Gastroesophageal sphincter (tissue), 4 donors: ENCODE measurements around the gene FEZF2. TPM values are rescaled to one million over a fixed set of nuclear protein-coding genes. Genes with fewer than 3 reads are reported as not detected.

Experiments
- ATAC-seq: fragments of 150-250 bp; one replicate; pipeline ENCODE4 v1.9.1; 2016; ENCODE audit warnings: mild to moderate bottlenecking, moderate library complexity
- H3K27ac ChIP-seq, 4 donors: fragments of 200-600 bp; sonication (generic) in 3 of 4; 1 replicate in 3 of 4; 2 replicates in 1 of 4; pipeline ENCODE4 v1.5.1; 2016 to 2019
- H3K27me3 ChIP-seq: fragments of 200-600 bp; sonication (generic); one replicate; pipeline ENCODE4 v1.5.1; 2019
- H3K36me3 ChIP-seq, 2 donors: fragments of 200-600 bp; sonication (generic); one replicate each; pipeline ENCODE4 v1.5.1; 2019; ENCODE audit warnings: control low read depth in 1 of 2
- H3K4me1 ChIP-seq, 3 donors: fragments of 200-600 bp; sonication (generic); 1 replicate in 2 of 3; 2 replicates in 1 of 3; pipeline ENCODE4 v1.5.1; 2016 to 2019; ENCODE audit warnings: control low read depth in 2 of 3
- H3K4me3 ChIP-seq, 2 donors: fragments of 200-600 bp; sonication (generic); one replicate each; pipeline ENCODE4 v1.5.1; 2019; ENCODE audit warnings: mild to moderate bottlenecking in 1 of 2, moderate library complexity in 1 of 2
- H3K9me3 ChIP-seq, 3 donors: fragments of 200-600 bp; sonication (generic); one replicate each; pipeline ENCODE4 v1.5.1; 2017 to 2019; ENCODE audit warnings: control low read depth in 2 of 3
- CTCF ChIP-seq, 4 experiments: fragments of 200-600 bp in 2 of 4; fragments of 450-650 bp in 2 of 4; sonication (generic) in 1 of 4; IDR thresholded peaks; one replicate each; pipeline ENCODE4 v1.5.1; 2017 to 2019; ENCODE audit warnings: antibody characterized with exemption in 4 of 4, mild to moderate bottlenecking in 2 of 4, moderate library complexity in 2 of 4
- EP300 ChIP-seq: sonication (generic); formaldehyde crosslinking; IDR thresholded peaks from one replicate; pipeline ENCODE4 v1.6.1; 2017; ENCODE audit warnings: antibody characterized with exemption, mild to moderate bottlenecking
- POLR2A ChIP-seq, 2 donors: fragments of 450-650 bp; IDR thresholded peaks; one replicate each; pipeline ENCODE4 v1.6.1; 2017; ENCODE audit warnings: antibody characterized with exemption in 2 of 2, mild to moderate bottlenecking in 2 of 2, moderate library complexity in 1 of 2
- POLR2AphosphoS5 ChIP-seq: sonication (generic); formaldehyde crosslinking; IDR thresholded peaks from one replicate; pipeline ENCODE4 v1.6.1; 2017; ENCODE audit warnings: antibody characterized with exemption
- WGBS, 2 donors: methylation state at CpG; one replicate each; pipeline ENCODE4 v1.1.5; 2018; ENCODE audit warnings: low coverage in 1 of 2; 5-methylcytosine and 5-hydroxymethylcytosine counted together
- total RNA-seq, 4 donors: library from RNA; depleted of rRNA; stranded (reverse); fragments of >200 nt; gene quantifications; one replicate each; pipeline ENCODE4 v1.1.0, GENCODE V29; 2016

Gene FEZF2
- total RNA-seq, 4 donors from 2014 or later: not detected

GRCh38 chr3:62378311-62378789 lies 5.0 kb upstream of the FEZF2 start:
- Histone ChIP-seq H3K36me3 (no peaks in the 10 kb centered on the region), H3K9me3 (no peaks in the 10 kb centered on the region), H3K27ac (no peak overlapping the region), H3K4me1 (peaks cover 0 to 29% (median 2%) of the 10 kb centered on the region in 3 donors), H3K4me3 (no peak overlapping the region), H3K27me3 (peaks cover 89% of the 10 kb centered on the region)
- TF ChIP-seq CTCF (IDR thresholded peaks at IDR 0.05): no peak
- no peak for TF ChIP-seq EP300
- TF ChIP-seq POLR2A (IDR thresholded peaks at IDR 0.05): no peak
- WGBS, 2 donors: 0% methylated on average over 10 of the region's 29 CpGs; no CpG with 5 or more reads in 1 of the 2 donors
- no peak for ATAC-seq

GRCh38 chr3:62376906-62377877 lies 3.8 kb upstream of the FEZF2 start:
- Histone ChIP-seq H3K4me1 (peaks cover 0 to 41% (median 4%) of the 10 kb centered on the region in 3 donors), H3K36me3 (no peaks in the 10 kb centered on the region), H3K27me3 (peaks cover 100% of the 10 kb centered on the region), H3K4me3 (no peak overlapping the region), H3K27ac (no peak overlapping the region), H3K9me3 (no peaks in the 10 kb centered on the region)
- WGBS, 2 donors: 3 to 19% methylated on average over 5 to 9 of the region's 65 CpGs
- TF ChIP-seq POLR2A (IDR thresholded peaks at IDR 0.05) (no peak), CTCF (IDR thresholded peaks at IDR 0.05) (no peak), POLR2AphosphoS5 (no peak), EP300 (no peak)
- no peak for ATAC-seq

GRCh38 chr3:62376454-62376720 lies 3.0 kb upstream of the FEZF2 start:
- Histone ChIP-seq H3K4me3 (no peak overlapping the region), H3K36me3 (no peaks in the 10 kb centered on the region), H3K27ac (no peak overlapping the region), H3K4me1 (peaks cover 0 to 49% (median 5%) of the 10 kb centered on the region in 3 donors), H3K9me3 (no peaks in the 10 kb centered on the region), H3K27me3 (peaks cover 100% of the 10 kb centered on the region)
- TF ChIP-seq CTCF (IDR thresholded peaks at IDR 0.05): no peak
- WGBS, 2 donors: 46 to 64% methylated on average over 2 to 3 of the region's 3 CpGs
- ATAC-seq: no peak

GRCh38 chr3:62375655-62376453 lies 2.5 kb upstream of the FEZF2 start:
- no peaks in the 10 kb centered on the region for H3K9me3 ChIP-seq
- H3K4me3 ChIP-seq: no peak overlapping the region
- ATAC-seq: no peak
- H3K27me3 ChIP-seq: peaks cover 100% of the 10 kb centered on the region
- no peak overlapping the region for H3K27ac ChIP-seq
- TF ChIP-seq CTCF (IDR thresholded peaks at IDR 0.05) (no peak), POLR2AphosphoS5 (no peak), POLR2A (IDR thresholded peaks at IDR 0.05) (no peak), EP300 (no peak)
- WGBS, 2 donors: 17 to 21% methylated on average over 13 of the region's 14 CpGs
- H3K36me3 ChIP-seq: no peaks in the 10 kb centered on the region
- H3K4me1 ChIP-seq: peaks cover 0 to 54% (median 10%) of the 10 kb centered on the region in 3 donors
